Activated CD8-positive, alpha-beta memory T cell treated with anti-CD3 and anti-CD28 coated beads, Interleukin-2, amount 10 ng/mL, durations not matched to agents 7 days and 5 days (primary cell): Measurements from ENCODE around the gene RHPN2. TPM values are rescaled to one million over a fixed set of nuclear protein-coding genes. Genes with fewer than 3 reads are reported as not detected.
"Not testable (repeated sequence)": the region's sequence is repeated elsewhere in the genome, so short reads cannot be mapped to it uniquely, and the experiment has no call there.

Experiments
- ATAC-seq: fragments of 150-1000 bp; cut with Tn5 transposase; one replicate; pipeline ENCODE4 v1.10.0; 2021; ENCODE audit warnings: moderate library complexity
- CTCF ChIA-PET: fragments of 350-600 bp; sonication (Branson Sonifier 250); formaldehyde crosslinking; loops from one replicate; lab custom pipeline; 2021; ENCODE audit warnings: antibody characterized with exemption; lab: Charles Lee
- DNase-seq: peaks from one replicate; pipeline ENCODE4 v3.0.0-alpha.2; 2020
- H3K27ac Mint-ChIP-seq: one replicate; pipeline ENCODE4 v1.8.0; 2021; ENCODE audit warnings: mild to moderate bottlenecking, mixed read lengths
- H3K27me3 Mint-ChIP-seq: one replicate; pipeline ENCODE4 v1.8.0; 2021; ENCODE audit warnings: mixed read lengths
- H3K36me3 Mint-ChIP-seq: one replicate; pipeline ENCODE4 v1.8.0; 2021; ENCODE audit warnings: mild to moderate bottlenecking, mixed read lengths
- H3K4me1 Mint-ChIP-seq: one replicate; pipeline ENCODE4 v1.8.0; 2021; ENCODE audit warnings: mixed read lengths
- H3K4me3 Mint-ChIP-seq: one replicate; pipeline ENCODE4 v1.8.0; 2021; ENCODE audit warnings: mild to moderate bottlenecking, moderate library complexity, mixed read lengths
- H3K9me3 Mint-ChIP-seq: one replicate; pipeline ENCODE4 v1.8.0; 2022; ENCODE audit warnings: low read depth, mixed read lengths
- total RNA-seq, 2 experiments: library from RNA; stranded (reverse); gene quantifications; one replicate each; pipeline ENCODE4 v1.2.3, GENCODE V29; 2021

The RHPN2 gene
- total RNA-seq, 2 experiments from 2014 or later: 1.3 to 2.4 TPM

DNA sequence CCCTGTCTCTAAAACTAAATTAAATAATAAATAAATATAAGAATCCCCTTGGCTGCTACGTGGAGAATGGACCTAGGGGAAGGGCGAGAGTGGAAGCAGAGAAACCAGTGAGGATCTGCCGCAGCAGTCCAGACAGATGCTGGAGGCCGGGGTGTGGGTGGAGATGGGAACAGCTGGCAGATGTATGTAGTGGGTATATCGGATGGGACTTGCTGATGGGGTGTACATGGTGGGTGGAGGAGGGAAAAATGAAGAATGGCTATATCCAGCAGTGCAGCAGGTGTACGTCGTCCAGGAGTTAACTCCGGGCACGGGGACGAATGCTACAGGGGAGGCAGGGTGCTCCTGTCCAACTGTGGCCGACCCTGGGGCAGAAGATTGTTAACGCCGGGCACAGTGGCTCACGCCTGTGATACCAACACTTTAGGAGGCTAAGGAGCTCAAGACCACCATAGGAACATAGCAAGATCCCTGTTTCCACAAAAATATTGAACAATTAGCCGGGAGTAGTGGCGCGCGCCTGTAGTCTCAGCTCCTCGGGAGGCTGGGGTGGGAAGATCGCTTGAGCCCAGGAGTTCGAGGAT, 93.6 kb downstream of the RHPN2 start:
- Mint-ChIP-seq H3K9me3 (no peaks in the 10 kb centered on the region), H3K27me3 (no peaks in the 10 kb centered on the region), H3K4me3 (peak overlapping the region; percentile 99), H3K36me3 (peaks cover 4% of the 10 kb centered on the region), H3K27ac (peak overlapping the region; percentile 55), H3K4me1 (peaks cover 27% of the 10 kb centered on the region)
- CTCF ChIA-PET: interaction anchor here (0.6 to 1.2 kb wide), 4 partner anchors 15 to 436 kb away, joined by 3 read pairs; no protein-coding TSS in a partner anchor
- DNase-seq (no peak), ATAC-seq (no peak)

DNA sequence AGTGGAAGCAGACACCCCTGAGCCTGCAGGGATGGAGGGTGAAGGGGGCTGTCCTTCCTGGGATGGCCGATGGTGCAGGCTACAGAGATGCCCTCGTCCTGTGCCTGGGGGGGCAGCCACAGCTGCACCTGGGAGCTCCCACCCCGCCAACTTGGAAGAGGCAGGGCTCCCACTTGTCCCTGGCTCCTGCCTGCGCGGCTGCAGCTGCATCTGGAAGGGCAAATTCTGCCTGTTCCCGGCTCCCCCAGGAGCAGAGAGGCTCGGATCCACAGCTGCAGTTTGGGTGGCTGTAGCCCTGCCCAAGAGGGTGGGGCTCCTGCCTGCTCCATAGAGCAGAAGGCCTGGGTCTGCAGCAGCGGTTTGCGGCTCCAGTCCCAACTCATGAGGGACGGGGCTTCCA, 95.1 kb downstream of the RHPN2 start:
- Mint-ChIP-seq H3K27me3 (no peaks in the 10 kb centered on the region), H3K36me3 (peaks cover 3% of the 10 kb centered on the region), H3K9me3 (no peaks in the 10 kb centered on the region), H3K4me1 (peaks cover 24% of the 10 kb centered on the region), H3K27ac (no peak overlapping the region), H3K4me3 (no peak overlapping the region)
- DNase-seq: no peak
- ATAC-seq: no peak
- CTCF ChIA-PET: no interaction called here

DNA sequence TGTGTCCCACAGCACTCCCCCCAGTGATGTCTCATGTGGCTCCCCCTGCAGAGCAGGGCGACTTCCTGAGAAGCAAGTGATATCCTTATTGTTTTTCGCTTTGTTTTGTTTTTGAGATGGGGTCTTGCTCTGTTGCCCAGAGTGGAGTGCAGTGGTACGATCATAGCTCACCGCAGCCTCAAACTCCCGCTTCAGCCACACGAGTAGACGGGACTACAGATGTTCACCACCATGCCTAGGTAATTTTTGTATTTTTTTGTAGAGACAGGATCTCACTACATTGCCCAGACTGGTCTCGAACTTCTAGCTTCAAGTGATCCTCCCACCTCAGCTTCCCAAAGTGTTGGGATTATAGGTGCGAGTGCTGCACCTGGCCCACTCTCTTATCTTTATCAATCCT, 97.9 kb downstream of the RHPN2 start:
- Mint-ChIP-seq H3K27me3 (no peaks in the 10 kb centered on the region), H3K4me3 (no peak overlapping the region), H3K9me3 (no peaks in the 10 kb centered on the region), H3K4me1 (peaks cover 12% of the 10 kb centered on the region), H3K27ac (no peak overlapping the region), H3K36me3 (peaks cover 3% of the 10 kb centered on the region)
- DNase-seq: no peak
- ATAC-seq: no peak
- CTCF ChIA-PET: no interaction called here

DNA sequence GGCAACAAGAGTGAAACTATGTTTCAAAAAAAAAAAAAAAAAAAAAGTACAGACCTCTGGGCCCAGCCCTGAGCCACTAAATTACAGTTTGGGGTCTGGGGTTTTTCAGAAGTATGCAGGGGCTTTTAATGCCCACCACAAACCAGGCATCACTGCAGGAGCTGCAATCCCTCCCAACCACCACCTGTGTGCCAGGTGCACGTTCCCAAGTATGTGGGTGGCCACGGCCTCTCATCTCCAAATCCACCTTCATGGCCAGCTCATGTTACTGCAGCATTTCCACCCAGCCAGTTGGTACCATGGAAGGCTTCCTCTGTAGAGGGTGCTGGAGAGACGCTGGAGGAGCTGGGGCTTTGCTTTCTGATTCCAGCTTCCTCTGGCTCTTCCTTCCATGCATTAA, 119.4 kb downstream of the RHPN2 start:
- ATAC-seq: no peak
- no peaks in the 10 kb centered on the region for H3K4me1 Mint-ChIP-seq

DNA sequence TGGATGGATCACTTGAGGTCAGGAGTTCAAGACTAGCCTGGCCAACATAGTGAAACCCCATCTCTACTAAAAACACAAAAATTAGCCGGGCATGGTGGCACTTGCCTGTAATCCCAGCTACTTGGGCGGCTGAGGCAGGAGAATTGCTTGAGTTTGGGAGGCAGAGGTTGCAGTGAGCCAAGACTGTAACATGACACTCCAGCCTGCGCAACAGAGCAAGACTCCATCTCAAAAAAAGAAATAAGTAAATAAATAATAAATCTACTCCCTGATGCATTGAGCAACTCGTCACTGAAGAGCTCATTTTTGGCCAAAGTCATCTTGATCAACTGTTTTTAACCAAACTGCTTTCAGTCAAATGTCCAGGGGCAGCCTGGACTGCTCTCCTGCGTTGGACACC, 123.4 kb downstream of the RHPN2 start:
- ATAC-seq, H3K4me1 Mint-ChIP-seq, H3K36me3 Mint-ChIP-seq, H3K9me3 Mint-ChIP-seq, H3K27ac Mint-ChIP-seq, DNase-seq, CTCF ChIA-PET, H3K4me3 Mint-ChIP-seq, H3K27me3 Mint-ChIP-seq: not testable (repeated sequence)

More for the DNA sequence above, 119.4 kb downstream of the RHPN2 start:
- H3K27me3 Mint-ChIP-seq: no peaks in the 10 kb centered on the region
- peaks cover 19% of the 10 kb centered on the region for H3K36me3 Mint-ChIP-seq
- no peaks in the 10 kb centered on the region for H3K9me3 Mint-ChIP-seq
- no peak overlapping the region for H3K4me3 Mint-ChIP-seq
- DNase-seq: no peak
- no peak overlapping the region for H3K27ac Mint-ChIP-seq
- CTCF ChIA-PET: interaction anchor here (0.7 kb wide), 1 partner anchor 280 kb away, joined by 5 read pairs; no protein-coding TSS in a partner anchor

DNA sequence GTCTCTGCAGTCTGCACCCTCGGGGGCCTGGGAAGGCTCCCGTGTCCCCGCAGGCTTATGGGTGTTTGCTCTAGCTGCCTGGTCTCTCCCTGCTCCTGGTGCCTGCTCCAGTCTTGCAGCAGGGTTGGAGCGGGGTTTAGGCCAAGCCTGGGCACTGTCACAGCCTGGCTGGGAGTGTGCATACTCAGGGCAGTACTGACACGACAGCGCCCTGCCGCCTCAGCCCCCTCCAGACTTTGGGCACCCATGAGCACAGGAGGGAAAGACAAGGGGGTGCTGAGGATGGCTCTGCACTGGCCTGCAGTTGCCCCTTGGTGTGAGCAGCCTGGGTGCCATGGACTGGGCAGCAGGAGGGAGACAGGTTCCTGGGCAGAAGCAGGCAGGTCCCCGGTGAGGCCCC, 128.6 kb downstream of the RHPN2 start:
- no peaks in the 10 kb centered on the region for H3K27me3 Mint-ChIP-seq
- CTCF ChIA-PET: no interaction called here
- H3K36me3 Mint-ChIP-seq: peaks cover 3% of the 10 kb centered on the region
- H3K4me1 Mint-ChIP-seq: no peaks in the 10 kb centered on the region
- no peaks in the 10 kb centered on the region for H3K9me3 Mint-ChIP-seq
- no peak overlapping the region for H3K4me3 Mint-ChIP-seq
- no peak overlapping the region for H3K27ac Mint-ChIP-seq
- ATAC-seq (no peak), DNase-seq (no peak)

DNA sequence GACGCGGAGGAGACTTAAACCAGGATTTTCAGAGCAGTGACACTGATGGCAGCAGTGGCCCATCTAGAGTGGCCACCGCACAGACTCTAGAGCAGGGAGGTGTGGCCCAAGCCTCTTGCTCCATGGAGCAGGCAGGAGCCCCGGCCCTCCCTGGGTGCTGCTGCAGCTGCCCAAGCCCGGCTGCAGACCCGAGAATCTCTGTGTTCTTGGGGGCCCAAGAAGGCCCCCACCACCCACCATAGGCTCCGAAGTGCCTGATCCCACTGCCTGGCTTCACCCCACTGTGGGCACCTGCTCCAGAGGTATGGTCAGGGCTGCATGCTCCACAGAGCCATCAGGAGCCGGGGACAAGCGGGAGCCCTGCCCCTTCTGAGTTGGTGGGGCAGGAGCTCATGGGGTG, 129.1 kb downstream of the RHPN2 start:
- CTCF ChIA-PET: no interaction called here
- no peak overlapping the region for H3K4me3 Mint-ChIP-seq
- no peaks in the 10 kb centered on the region for H3K27me3 Mint-ChIP-seq
- H3K4me1 Mint-ChIP-seq: no peaks in the 10 kb centered on the region
- ATAC-seq: no peak
- peaks cover 4% of the 10 kb centered on the region for H3K36me3 Mint-ChIP-seq
- no peak for DNase-seq
- no peak overlapping the region for H3K27ac Mint-ChIP-seq
- no peaks in the 10 kb centered on the region for H3K9me3 Mint-ChIP-seq

DNA sequence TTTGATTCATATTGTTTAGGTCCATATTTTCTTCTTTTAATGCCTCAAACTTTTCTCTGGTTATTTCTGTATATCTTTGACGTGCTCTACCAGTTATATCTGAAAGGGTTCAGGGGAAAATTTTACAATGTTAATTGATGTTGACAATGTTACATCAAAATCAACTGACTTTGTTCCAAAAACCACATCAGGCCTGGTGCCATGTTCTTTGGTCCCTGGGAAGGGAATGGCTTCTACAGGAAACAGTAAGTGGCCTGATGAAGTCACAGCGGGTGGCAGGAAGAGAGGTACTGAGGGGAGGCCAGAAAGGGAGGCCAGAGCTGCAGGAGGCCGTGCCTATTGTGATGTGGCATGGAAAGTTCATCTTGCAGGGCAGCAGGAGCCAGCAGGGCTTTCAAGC, 131.1 kb downstream of the RHPN2 start:
- Mint-ChIP-seq H3K36me3 (peaks cover 19% of the 10 kb centered on the region), H3K27me3 (no peaks in the 10 kb centered on the region), H3K4me1 (no peaks in the 10 kb centered on the region), H3K27ac (no peak overlapping the region), H3K9me3 (no peaks in the 10 kb centered on the region), H3K4me3 (no peak overlapping the region)
- DNase-seq (no peak), ATAC-seq (no peak)
- CTCF ChIA-PET: no interaction called here

DNA sequence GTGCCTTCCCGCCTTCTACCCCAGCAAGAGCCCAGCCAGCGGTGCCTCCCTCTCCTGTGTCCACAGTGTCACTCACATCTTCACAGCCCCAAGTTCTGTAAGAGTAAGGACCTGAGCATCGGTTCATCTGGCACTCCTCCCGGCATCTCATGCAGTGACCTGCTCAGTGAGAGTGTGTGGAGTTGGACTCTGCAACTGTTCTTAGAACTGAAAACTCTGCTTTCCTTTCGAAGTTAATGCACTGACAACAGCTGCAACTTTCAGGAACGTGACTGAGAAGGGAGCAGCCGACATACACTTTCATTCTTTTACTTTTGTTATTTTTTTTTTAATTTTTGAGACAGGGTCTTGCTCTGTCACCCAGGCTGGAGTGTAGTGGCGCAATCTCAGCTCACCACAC, 134.1 kb downstream of the RHPN2 start:
- Mint-ChIP-seq H3K9me3 (peaks cover 2% of the 10 kb centered on the region), H3K36me3 (peaks cover 33% of the 10 kb centered on the region), H3K4me3 (no peak overlapping the region), H3K4me1 (no peaks in the 10 kb centered on the region), H3K27me3 (no peaks in the 10 kb centered on the region), H3K27ac (no peak overlapping the region)
- CTCF ChIA-PET: no interaction called here
- no peak for DNase-seq
- ATAC-seq: no peak

DNA sequence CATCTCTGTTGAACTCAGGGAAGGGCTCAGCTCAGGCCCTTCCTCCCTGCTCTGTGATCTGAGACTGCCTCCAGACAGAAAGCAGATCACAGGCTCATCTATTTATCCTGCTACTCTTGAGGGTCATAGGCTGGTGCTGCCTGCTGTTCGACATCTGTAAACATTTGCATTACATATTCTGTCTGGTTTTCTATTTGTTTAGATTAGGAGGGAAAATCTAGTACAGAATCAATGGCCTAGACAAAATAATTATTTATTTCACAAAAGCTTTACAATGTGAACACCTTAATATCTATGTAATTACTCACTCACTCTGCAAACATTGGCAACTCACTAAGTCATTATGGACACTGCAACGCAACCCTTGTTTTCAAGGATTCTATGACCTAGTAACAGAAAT, 135.9 kb downstream of the RHPN2 start:
- Mint-ChIP-seq H3K36me3 (peaks cover 33% of the 10 kb centered on the region), H3K27me3 (no peaks in the 10 kb centered on the region), H3K27ac (no peak overlapping the region), H3K9me3 (peaks cover 2% of the 10 kb centered on the region), H3K4me3 (no peak overlapping the region), H3K4me1 (no peaks in the 10 kb centered on the region)
- CTCF ChIA-PET: no interaction called here
- DNase-seq: no peak
- no peak for ATAC-seq

Other genes with a start within 250 kb of the RHPN2 start
- under 1 TPM in 1 of 2 experiments, not detected in 1; 0.16 TPM for gene SLC7A9, start 195.1 kb downstream of the RHPN2 start, total RNA-seq
- gene CEP89, start 92.9 kb downstream of the RHPN2 start, total RNA-seq: 10 to 100 TPM; 17.9 to 21.9 TPM
- gene FAAP24, start 92.6 kb downstream of the RHPN2 start, total RNA-seq: 1 to 10 TPM; 6.7 to 9.7 TPM
- gene GPATCH1, start 16.3 kb upstream of the RHPN2 start, total RNA-seq: 10 to 100 TPM; 13.7 to 15.4 TPM
- not detected for gene WDR88, start 67.2 kb upstream of the RHPN2 start, total RNA-seq
- under 1 TPM in 1 of 2 experiments, not detected in 1; 0.30 TPM for gene LRP3, start 129.4 kb upstream of the RHPN2 start, total RNA-seq
- not detected for gene SLC7A10, start 161.0 kb upstream of the RHPN2 start, total RNA-seq
- under 1 TPM in 1 of 2 experiments, not detected in 1; 0.23 TPM for gene CEBPA, start 237.6 kb upstream of the RHPN2 start, total RNA-seq